ENCODE results near the gene ARHGAP4.

- TF ChIP-seq CTCF (IDR thresholded peaks at IDR 0.05) (no peak), POLR2A (IDR thresholded peaks at IDR 0.05) (no peak)
These were observed 13.5 kb upstream of the ARHGAP4 start for GRCh38 chrX:153939573-153939972.
